Bone marrow (tissue), 2 donors: ENCODE measurements around the gene TTC16.

Experiments
- DNase-seq, 2 donors: peaks; one replicate each; lab custom pipeline; 2025; lab: John Stamatoyannopoulos, UW

The TTC16 gene

GRCh38 chr9:127715470-127716337, at the start of gene TTC16, which contains the start of gene PTRH1:
Gene TTC16, plus strand, starts transcription at chr9:127716079. Its CDS starts 67 bp downstream, at chr9:127716146.
Gene PTRH1, minus strand, starts transcription at chr9:127715663. Its CDS starts 24 bp downstream, at chr9:127715639.
- DNase-seq, result peak; percentile 89 to 98

- no peak for DNase-seq
Measured at GRCh38 chr9:127667127-127667844, 48.6 kb upstream of the TTC16 start.

GRCh38 chr9:127667906-127668305, 48.0 kb upstream of the TTC16 start:
- no peak for DNase-seq

- no peak for DNase-seq
Measured at GRCh38 chr9:127673234-127673633, 42.6 kb upstream of the TTC16 start.

- DNase-seq, result no peak
Measured at GRCh38 chr9:127676638-127677037, 39.2 kb upstream of the TTC16 start.

- no peak for DNase-seq
Measured at GRCh38 chr9:127679506-127679905, 36.4 kb upstream of the TTC16 start.

- no peak for DNase-seq
Measured at GRCh38 chr9:127680226-127680625, 35.7 kb upstream of the TTC16 start.

GRCh38 chr9:127680846-127681245, 35.0 kb upstream of the TTC16 start:
- DNase-seq, result no peak

GRCh38 chr9:127682351-127683136, 33.3 kb upstream of the TTC16 start:
- no peak for DNase-seq

GRCh38 chr9:127683723-127684122, 32.2 kb upstream of the TTC16 start:
- DNase-seq, result no peak

- no peak for DNase-seq
Measured at GRCh38 chr9:127684576-127684975, 31.3 kb upstream of the TTC16 start.

- DNase-seq, result no peak
Measured at GRCh38 chr9:127686461-127687393, 29.2 kb upstream of the TTC16 start.

GRCh38 chr9:127689329-127690000, 26.4 kb upstream of the TTC16 start:
- DNase-seq, result no peak

GRCh38 chr9:127690735-127691134, 25.1 kb upstream of the TTC16 start:
- no peak for DNase-seq

- no peak for DNase-seq
Measured at GRCh38 chr9:127692071-127692470, 23.8 kb upstream of the TTC16 start.

- no peak for DNase-seq
Measured at GRCh38 chr9:127693143-127693542, 22.7 kb upstream of the TTC16 start.

GRCh38 chr9:127693697-127694096, 22.2 kb upstream of the TTC16 start:
- DNase-seq, result no peak

GRCh38 chr9:127694890-127695720, 20.8 kb upstream of the TTC16 start:
- DNase-seq, result no peak

GRCh38 chr9:127697575-127697974, 18.3 kb upstream of the TTC16 start:
- no peak for DNase-seq

- DNase-seq, result no peak
Measured at GRCh38 chr9:127698386-127698785, 17.5 kb upstream of the TTC16 start.
